CD4-positive, alpha-beta memory T cell (primary cell): ENCODE measurements around the gene MTMR2. TPM values are rescaled to one million over a fixed set of nuclear protein-coding genes. Genes with fewer than 3 reads are reported as not detected.
"Not testable (repeated sequence)": the region's sequence is repeated elsewhere in the genome, so short reads cannot be mapped to it uniquely, and the experiment has no call there.

ENCODE experiments used
- CTCF ChIA-PET: fragments of 350-600 bp; sonication (Branson Sonifier 250); formaldehyde crosslinking; loops from one replicate; lab custom pipeline; 2021; ENCODE audit warnings: inconsistent platforms; ENCODE audit not compliant: partially characterized antibody; lab: Charles Lee
- POLR2A ChIA-PET: fragments of 350-600 bp; sonication (Branson Sonifier 250); formaldehyde crosslinking; loops from one replicate; lab custom pipeline; 2021; ENCODE audit not compliant: partially characterized antibody; lab: Charles Lee
- DNase-seq, 5 donors: peaks; one replicate each; pipeline versions ENCODE4 v3.0.0 to v3.0.0-alpha.2; 2020 to 2022; ENCODE audit warnings: mixed read lengths in 1 of 5
- H3K27ac ChIP-seq: one replicate; pipeline ENCODE4 v1.7.0; 2013; ENCODE audit warnings: low read depth, low read length
- H3K27me3 ChIP-seq: 2 replicates; pipeline ENCODE4 v1.7.0; 2013; ENCODE audit warnings: mild to moderate bottlenecking, low read length, moderate library complexity; ENCODE audit not compliant: insufficient read depth
- H3K36me3 ChIP-seq: 2 replicates; pipeline ENCODE4 v1.7.0; 2013; ENCODE audit warnings: mild to moderate bottlenecking, low read length, moderate library complexity; ENCODE audit not compliant: insufficient read depth
- H3K4me1 ChIP-seq: 2 replicates; pipeline ENCODE4 v1.7.0; 2013; ENCODE audit warnings: mild to moderate bottlenecking, low read length, moderate library complexity; ENCODE audit not compliant: insufficient read depth
- H3K4me3 ChIP-seq, 2 donors: one replicate each; pipeline ENCODE4 v1.7.0; 2013; ENCODE audit warnings: low read length in 2 of 2, mild to moderate bottlenecking in 1 of 2
- H3K9me3 ChIP-seq, 2 donors: one replicate each; pipeline ENCODE4 v1.7.0; 2013; ENCODE audit warnings: low read length in 2 of 2, control low read depth in 1 of 2; ENCODE audit not compliant: control insufficient read depth in 1 of 2
- H3K27ac Mint-ChIP-seq, 7 donors: one replicate each; pipeline ENCODE4 v1.8.0; 2020 to 2021; ENCODE audit warnings: mixed read lengths in 7 of 7, mild to moderate bottlenecking in 6 of 7, inconsistent platforms in 3 of 7, moderate library complexity in 3 of 7
- H3K27me3 Mint-ChIP-seq, 2 donors: one replicate each; pipeline ENCODE4 v1.8.0; 2020 to 2021; ENCODE audit warnings: mixed read lengths in 2 of 2
- H3K36me3 Mint-ChIP-seq, 2 donors: one replicate each; pipeline ENCODE4 v1.8.0; 2020 to 2021; ENCODE audit warnings: mixed read lengths in 2 of 2, inconsistent platforms in 1 of 2, mild to moderate bottlenecking in 1 of 2
- H3K4me1 Mint-ChIP-seq, 4 donors: one replicate each; pipeline ENCODE4 v1.8.0; 2020 to 2021; ENCODE audit warnings: mixed read lengths in 4 of 4, mild to moderate bottlenecking in 1 of 4
- H3K4me3 Mint-ChIP-seq, 8 donors: one replicate each; pipeline ENCODE4 v1.8.0; 2020 to 2021; ENCODE audit warnings: mixed read lengths in 8 of 8, mild to moderate bottlenecking in 7 of 8, moderate library complexity in 6 of 8, inconsistent platforms in 3 of 8
- H3K9me3 Mint-ChIP-seq, 8 donors: one replicate each; pipeline ENCODE4 v1.8.0; 2020 to 2021; ENCODE audit warnings: mixed read lengths in 8 of 8, mild to moderate bottlenecking in 5 of 8, inconsistent platforms in 3 of 8, moderate library complexity in 1 of 8
- intact Hi-C: fragments of 100-400 bp; cut with micrococcal nuclease; formaldehyde crosslinking; loops from one replicate; pipeline ENCODE4 v1.15.1; 2023
- polyA plus RNA-seq, 2 donors: library from polyadenylated mRNA; unstranded; fragments of 300-500 nt; fragmentation: Illumina TruSeq; gene quantifications; one replicate each; pipeline ENCODE4 v1.2.3, GENCODE V29; 2021
- total RNA-seq, 2 experiments: library from RNA; stranded (reverse); gene quantifications; one replicate each; pipeline ENCODE4 v1.2.3, GENCODE V29; 2021

The MTMR2 gene
- total and polyA plus RNA-seq, 4 experiments from 2014 or later: 13.1 to 13.6 (median 13.5) TPM

DNA sequence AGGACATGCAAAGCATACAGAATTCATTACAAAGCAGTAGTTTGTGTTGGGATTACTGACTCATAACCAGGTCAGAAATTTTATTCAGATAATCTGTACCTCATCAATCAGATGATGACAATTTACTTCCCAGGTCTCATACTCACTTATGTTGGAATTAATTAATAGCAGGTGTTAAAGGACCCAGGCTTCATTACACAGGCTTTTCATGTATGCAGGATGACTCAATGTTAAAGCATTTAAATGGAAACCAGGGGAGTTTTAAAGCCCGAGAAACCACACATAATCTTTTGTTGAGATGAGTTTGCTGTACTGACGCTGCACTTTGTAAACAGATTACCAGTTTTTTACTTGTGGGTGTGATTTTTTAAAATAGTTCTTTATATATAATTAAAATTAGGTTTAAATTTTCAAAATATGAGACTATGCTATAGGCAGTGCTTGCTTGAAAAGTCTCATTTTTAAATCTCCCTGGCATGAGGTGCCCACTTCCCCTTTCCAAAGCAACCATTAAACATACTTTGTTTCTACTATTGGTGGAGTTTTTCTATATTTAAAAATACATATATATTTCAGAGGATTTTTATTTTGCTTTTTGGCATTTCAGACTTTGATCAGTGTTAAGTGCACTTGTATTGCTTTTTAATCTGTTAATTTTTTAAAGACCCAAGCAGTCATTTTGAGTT is 92.6 kb downstream of the MTMR2 start:
- peak overlapping the region in 3 of 7 donors; percentile 10 to 48 (median 33) for H3K27ac Mint-ChIP-seq
- ChIA-PET CTCF (no interaction called here), POLR2A (no interaction called here)

DNA sequence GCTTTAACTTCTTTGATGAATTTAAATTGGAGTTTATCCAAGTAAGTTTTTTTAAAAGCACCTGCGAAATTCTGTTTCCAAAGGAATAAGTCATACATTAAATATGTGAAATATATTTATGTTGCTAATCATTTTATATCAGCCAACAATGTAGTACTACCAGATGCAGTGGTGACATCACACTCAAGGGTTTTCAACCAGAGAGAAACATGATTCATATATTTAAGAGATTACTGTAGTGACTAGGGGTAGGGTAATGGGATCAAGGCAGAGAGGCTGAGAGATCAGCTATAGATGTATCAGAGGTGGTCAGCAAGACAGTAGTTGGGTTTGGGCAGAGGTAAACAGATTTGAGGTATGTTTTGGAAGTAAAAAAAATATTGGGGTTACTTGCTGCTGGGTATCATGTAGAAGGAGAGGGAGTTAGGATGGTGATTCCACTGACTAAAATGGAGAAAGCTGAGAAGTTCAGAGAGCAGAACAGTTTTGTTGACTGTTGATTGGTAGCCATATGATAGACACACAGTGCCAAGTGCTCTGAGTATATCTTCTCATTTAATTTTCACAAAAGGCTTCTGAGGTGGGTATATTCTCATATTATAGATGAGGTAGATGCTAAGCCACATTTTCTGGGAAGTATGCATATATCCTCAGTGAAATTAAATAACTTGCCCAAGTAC is 94.2 kb downstream of the MTMR2 start:
- peaks cover 29 to 50% of the 10 kb centered on the region in 2 donors for H3K36me3 Mint-ChIP-seq
- no peak for DNase-seq
- ChIA-PET CTCF (interaction anchor here (0.6 to 2.0 kb wide), 2 partner anchors 514 to 813 kb away, joined by 4 to 7 read pairs; partner anchors contain the start of gene MAML2), POLR2A (no interaction called here)
- peaks cover 0 to 1% (median 0%) of the 10 kb centered on the region in 4 donors for H3K4me1 Mint-ChIP-seq
- H3K4me1 ChIP-seq: no peaks in the 10 kb centered on the region
- no peak overlapping the region for H3K4me3 Mint-ChIP-seq
- H3K9me3 Mint-ChIP-seq: no peaks in the 10 kb centered on the region
- peak overlapping the region in 3 of 7 donors; percentile 55 to 65 (median 57) for H3K27ac Mint-ChIP-seq
- H3K27me3 ChIP-seq: no peaks in the 10 kb centered on the region
- H3K4me3 ChIP-seq: no peak overlapping the region
- no peak overlapping the region for H3K27ac ChIP-seq
- H3K36me3 ChIP-seq: peaks cover 20% of the 10 kb centered on the region
- intact Hi-C loops: loop anchor here (10.0 kb wide), 2 partner anchors 225 to 415 kb away; no protein-coding TSS in a partner anchor
- H3K9me3 ChIP-seq: no peaks in the 10 kb centered on the region
- H3K27me3 Mint-ChIP-seq: no peaks in the 10 kb centered on the region

More for the DNA sequence above, 92.6 kb downstream of the MTMR2 start:
- Histone ChIP-seq H3K9me3 (no peaks in the 10 kb centered on the region), H3K27ac (no peak overlapping the region), H3K27me3 (no peaks in the 10 kb centered on the region), H3K4me1 (no peaks in the 10 kb centered on the region), H3K4me3 (no peak overlapping the region), H3K36me3 (peaks cover 20% of the 10 kb centered on the region)
- H3K36me3 Mint-ChIP-seq: peaks cover 22 to 51% of the 10 kb centered on the region in 2 donors
- H3K27me3 Mint-ChIP-seq: no peaks in the 10 kb centered on the region
- no peak for DNase-seq
- H3K9me3 Mint-ChIP-seq: no peaks in the 10 kb centered on the region
- intact Hi-C loops: loop anchor here (10.0 kb wide), 2 partner anchors 223 to 413 kb away; no protein-coding TSS in a partner anchor
- H3K4me1 Mint-ChIP-seq: peaks cover 0 to 4% (median 1%) of the 10 kb centered on the region in 4 donors
- no peak overlapping the region for H3K4me3 Mint-ChIP-seq

DNA sequence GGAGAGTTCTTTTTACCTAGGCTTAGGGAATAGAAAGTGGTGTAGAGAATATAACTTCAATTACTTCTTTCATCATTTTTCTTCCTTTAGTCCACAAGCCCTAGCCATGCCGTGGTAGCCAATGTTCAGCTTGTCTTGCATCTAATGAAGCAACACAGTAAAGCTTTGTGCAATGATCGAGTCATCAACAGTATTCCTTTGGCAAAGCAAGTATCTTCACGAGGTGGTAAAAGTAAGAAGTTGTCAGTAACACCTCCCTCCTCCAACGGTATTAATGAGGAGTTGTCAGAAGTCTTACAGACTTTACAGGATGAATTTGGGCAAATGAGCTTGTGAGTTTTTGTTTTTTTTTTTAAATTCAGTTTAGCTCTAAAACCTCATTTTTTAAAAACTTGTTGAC is 96.2 kb downstream of the MTMR2 start:
- Mint-ChIP-seq H3K36me3 (peaks cover 38 to 41% of the 10 kb centered on the region in 2 donors), H3K27ac (no peak overlapping the region), H3K27me3 (no peaks in the 10 kb centered on the region), H3K4me1 (peaks cover 0 to 1% (median 0%) of the 10 kb centered on the region in 4 donors), H3K9me3 (no peaks in the 10 kb centered on the region), H3K4me3 (no peak overlapping the region)
- Histone ChIP-seq H3K4me3 (no peak overlapping the region), H3K9me3 (no peaks in the 10 kb centered on the region), H3K36me3 (peaks cover 19% of the 10 kb centered on the region), H3K27ac (no peak overlapping the region), H3K27me3 (no peaks in the 10 kb centered on the region), H3K4me1 (no peaks in the 10 kb centered on the region)
- intact Hi-C loops: no loop called here
- DNase-seq: no peak
- POLR2A ChIA-PET: no interaction called here
- CTCF ChIA-PET: interaction anchor here (2.0 to 2.6 kb wide), 2 partner anchors 9 to 516 kb away, joined by 7 to 12 read pairs; partner anchors contain the start of gene MAML2

DNA sequence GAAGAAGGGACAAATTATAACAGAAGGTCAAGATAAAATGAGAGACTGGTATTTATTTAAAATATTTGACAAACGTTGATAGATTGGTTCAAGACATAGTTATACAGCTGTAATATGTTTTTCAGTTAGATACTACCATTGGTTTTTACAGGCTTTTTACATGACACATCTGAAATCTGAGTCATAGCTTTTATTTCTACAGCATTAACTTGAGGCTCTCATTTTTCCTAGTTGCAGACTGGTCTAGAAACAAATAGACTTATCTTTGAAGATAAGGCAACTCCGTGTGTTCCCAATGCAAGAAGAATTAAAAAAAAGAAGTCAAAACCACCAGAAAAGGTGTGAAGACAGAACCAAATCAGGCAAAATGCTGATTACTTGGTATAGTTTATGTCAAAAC is 102.3 kb downstream of the MTMR2 start:
- Histone ChIP-seq H3K36me3 (peaks cover 18% of the 10 kb centered on the region), H3K4me3 (no peak overlapping the region), H3K4me1 (no peaks in the 10 kb centered on the region), H3K27ac (no peak overlapping the region), H3K9me3 (no peaks in the 10 kb centered on the region), H3K27me3 (no peaks in the 10 kb centered on the region)
- H3K27ac Mint-ChIP-seq: peak overlapping the region in 2 of 7 donors; percentile 3 to 8
- no peaks in the 10 kb centered on the region for H3K9me3 Mint-ChIP-seq
- POLR2A ChIA-PET: no interaction called here
- intact Hi-C loops: no loop called here
- CTCF ChIA-PET: no interaction called here
- H3K4me1 Mint-ChIP-seq: peaks cover 0 to 5% (median 0%) of the 10 kb centered on the region in 4 donors
- no peaks in the 10 kb centered on the region for H3K27me3 Mint-ChIP-seq
- no peak for DNase-seq
- H3K36me3 Mint-ChIP-seq: peaks cover 56 to 59% of the 10 kb centered on the region in 2 donors
- no peak overlapping the region for H3K4me3 Mint-ChIP-seq

DNA sequence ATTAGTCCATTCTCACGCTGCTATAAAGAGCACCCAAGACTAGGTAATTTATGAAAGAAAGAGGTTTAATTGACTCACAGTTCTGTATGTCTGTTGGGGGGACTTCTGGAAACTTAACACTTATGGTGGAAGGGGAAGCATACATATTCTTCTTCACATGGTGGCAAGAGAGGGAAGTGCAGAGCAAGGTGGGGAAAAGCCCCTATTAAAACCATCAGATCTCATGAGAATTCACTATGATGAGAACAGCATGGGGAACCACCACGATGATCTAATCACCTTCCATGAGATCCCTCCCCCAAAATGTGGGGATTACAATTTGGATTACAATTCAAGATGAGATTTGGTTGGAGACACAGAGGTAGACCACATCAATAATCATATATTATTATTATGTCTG is 107.9 kb downstream of the MTMR2 start:
- no peak overlapping the region for H3K27ac ChIP-seq
- Mint-ChIP-seq H3K36me3 (peaks cover 39 to 59% of the 10 kb centered on the region in 2 donors), H3K4me3 (no peak overlapping the region), H3K27me3 (no peaks in the 10 kb centered on the region), H3K9me3 (no peaks in the 10 kb centered on the region), H3K27ac (peak overlapping the region in 2 of 7 donors; percentile 21 to 43), H3K4me1 (peaks cover 0 to 5% (median 0%) of the 10 kb centered on the region in 4 donors)
- H3K4me1 ChIP-seq: no peaks in the 10 kb centered on the region
- no peaks in the 10 kb centered on the region for H3K9me3 ChIP-seq
- peaks cover 5% of the 10 kb centered on the region for H3K36me3 ChIP-seq
- no peaks in the 10 kb centered on the region for H3K27me3 ChIP-seq
- intact Hi-C loops: no loop called here
- POLR2A ChIA-PET: no interaction called here
- no peak overlapping the region for H3K4me3 ChIP-seq
- CTCF ChIA-PET: no interaction called here
- DNase-seq: no peak

DNA sequence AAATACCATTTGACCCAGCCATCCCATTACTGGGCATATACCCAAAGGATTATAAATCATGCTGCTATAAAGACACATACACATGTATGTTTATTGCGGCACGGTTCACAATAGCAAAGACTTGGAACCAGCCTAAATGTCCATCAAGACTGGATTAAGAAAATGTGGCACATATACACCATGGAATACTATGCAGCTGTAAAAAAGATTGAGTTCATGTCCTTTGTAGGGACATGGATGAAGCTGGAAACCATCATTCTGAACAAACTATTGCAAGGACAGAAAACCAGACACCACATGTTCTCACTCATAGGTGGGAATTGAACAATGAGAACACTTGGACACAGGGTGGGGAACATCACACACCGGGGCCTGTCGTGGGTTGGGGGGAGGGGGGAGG is 112.9 kb downstream of the MTMR2 start:
- H3K9me3 Mint-ChIP-seq, H3K27ac Mint-ChIP-seq, H3K9me3 ChIP-seq, DNase-seq, intact Hi-C loops, H3K4me3 Mint-ChIP-seq, H3K4me1 ChIP-seq, H3K27me3 ChIP-seq, CTCF ChIA-PET, H3K27me3 Mint-ChIP-seq, H3K4me3 ChIP-seq, H3K36me3 ChIP-seq, POLR2A ChIA-PET, H3K27ac ChIP-seq: not testable (repeated sequence)
- Mint-ChIP-seq H3K4me1 (peaks cover 0 to 15% (median under 1%) of the 10 kb centered on the region in 4 donors), H3K36me3 (peaks cover 15 to 31% of the 10 kb centered on the region in 2 donors)

DNA sequence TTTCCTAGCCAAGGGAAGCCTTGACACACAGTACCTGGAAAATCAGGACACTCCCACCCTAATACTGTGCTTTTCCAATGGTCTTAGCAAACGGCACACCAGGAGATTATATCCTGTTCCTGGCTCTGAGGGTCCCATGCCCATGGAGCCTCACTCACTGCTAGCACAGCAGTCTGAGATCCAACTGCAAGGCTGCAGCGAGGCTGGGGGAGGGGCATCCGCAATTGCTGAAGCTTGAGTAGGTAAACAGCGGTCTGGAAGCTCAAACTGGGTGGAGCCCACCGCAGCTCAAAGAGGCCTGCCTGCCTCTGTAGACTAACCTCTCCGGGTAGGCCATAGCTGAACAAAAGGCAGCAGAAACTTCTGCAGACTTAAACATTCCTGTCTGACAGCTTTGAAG is 117.4 kb downstream of the MTMR2 start:
- H3K36me3 Mint-ChIP-seq: peaks cover 28 to 29% of the 10 kb centered on the region in 2 donors
- H3K9me3 ChIP-seq, H3K4me3 Mint-ChIP-seq, H3K4me3 ChIP-seq, intact Hi-C loops, H3K9me3 Mint-ChIP-seq, H3K27me3 Mint-ChIP-seq, H3K27ac ChIP-seq, H3K27me3 ChIP-seq, H3K36me3 ChIP-seq, H3K4me1 ChIP-seq: not testable (repeated sequence)
- ChIA-PET POLR2A (interaction anchor here (7.3 kb wide), 1 partner anchor 16 kb away, joined by 51 read pairs; the partner anchor contains the start of genes CEP57 and FAM76B), CTCF (interaction anchor here (0.9 to 1.4 kb wide), 2 partner anchors 14 to 29 kb away, joined by 3 to 4 read pairs; no protein-coding TSS in a partner anchor)
- peak overlapping the region in 3 of 7 donors; percentile 18 to 85 (median 59) for H3K27ac Mint-ChIP-seq
- DNase-seq: peak in 3 of 5 donors; percentile 18 to 30 (median 25)
- H3K4me1 Mint-ChIP-seq: peaks cover 0 to 25% (median 8%) of the 10 kb centered on the region in 4 donors
